Motor neuron (in vitro differentiated cells): ENCODE results near the gene NAA38. TPM values are rescaled to one million over a fixed set of nuclear protein-coding genes. Genes with fewer than 3 reads are reported as not detected.
A peak's percentile ranks its signal among the peaks of the same experiment; 100 is the strongest.

Experiments used
- ATAC-seq, 8 experiments: fragments of 200-7000 bp; cut with Tn5 transposase; replicated peaks in 6 of 8; 2 replicates each; pipeline ENCODE4 v1.8.0; 2021; ENCODE audit warnings: mild to moderate bottlenecking in 8 of 8, moderate library complexity in 8 of 8
- H3K27ac ChIP-seq, 2 donors: fragments of 250-450 bp; sonication (Bioruptor Pico); 2 replicates each; pipeline ENCODE4 v1.9.0; 2021; ENCODE audit warnings: antibody characterized with exemption in 2 of 2, mild to moderate bottlenecking in 2 of 2, moderate library complexity in 1 of 2
- H3K4me1 ChIP-seq, 2 donors: fragments of 250-450 bp; sonication (Bioruptor Pico); replicated peaks in 1 of 2; 2 replicates each; pipeline ENCODE4 v1.6.1; 2021; ENCODE audit warnings: antibody characterized with exemption in 2 of 2, mild to moderate bottlenecking in 2 of 2, moderate library complexity in 1 of 2
- H3K4me3 ChIP-seq, 5 donors: fragments of 250-450 bp; sonication (Bioruptor Pico); 2 replicates each; pipeline ENCODE4 v1.9.0; 2021; ENCODE audit warnings: antibody characterized with exemption in 5 of 5, mild to moderate bottlenecking in 5 of 5, moderate library complexity in 4 of 5
- WGBS, 10 experiments: fragments of 450-650 bp; shearing (Covaris generic); methylation state at CpG; one replicate each; pipeline ENCODE4 v1.0.0; 2022; 5-methylcytosine and 5-hydroxymethylcytosine counted together
- in situ Hi-C, 9 experiments: fragments of 400-800 bp; cut with MboI; loops; one replicate each; pipeline ENCODE4 v1.15.0; 2021; ENCODE audit warnings: low sequenced_read_pairs in 9 of 9, low pct_unique_long_range_greater_than_20kb in 2 of 9; ENCODE audit not compliant: unreplicated experiment in 9 of 9
- total RNA-seq, 8 experiments: library from RNA; unstranded; fragments of 300-600 nt; gene quantifications; 2 replicates each; pipeline versions ENCODE4 v1.2.3 to v1.2.4, GENCODE V29; 2022

The NAA38 gene
- total RNA-seq, 8 experiments from 2014 or later: 105 to 221 (median 145) TPM

DNA sequence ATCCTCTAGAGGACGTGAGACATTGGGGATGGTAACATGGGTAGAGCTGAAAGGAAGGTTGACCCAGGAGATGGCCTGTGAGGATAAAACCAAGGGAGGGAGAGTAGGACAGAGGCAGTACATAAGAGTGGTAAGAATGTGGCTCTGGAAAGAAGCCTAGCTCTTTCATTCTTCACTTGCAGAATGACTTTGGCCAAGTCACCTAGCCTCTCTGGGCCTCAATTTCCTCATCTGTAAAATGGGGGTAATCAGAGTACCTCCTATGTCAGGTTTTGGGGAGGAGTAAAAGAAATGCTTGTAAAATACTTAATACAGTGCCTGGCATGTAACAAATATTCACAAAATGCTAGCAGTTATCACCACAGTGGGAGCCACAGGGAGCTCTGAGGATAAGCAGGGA lies 16.5 kb downstream of the NAA38 start:
- H3K4me1 ChIP-seq: peaks cover 28 to 40% of the 10 kb centered on the region in 2 donors

DNA sequence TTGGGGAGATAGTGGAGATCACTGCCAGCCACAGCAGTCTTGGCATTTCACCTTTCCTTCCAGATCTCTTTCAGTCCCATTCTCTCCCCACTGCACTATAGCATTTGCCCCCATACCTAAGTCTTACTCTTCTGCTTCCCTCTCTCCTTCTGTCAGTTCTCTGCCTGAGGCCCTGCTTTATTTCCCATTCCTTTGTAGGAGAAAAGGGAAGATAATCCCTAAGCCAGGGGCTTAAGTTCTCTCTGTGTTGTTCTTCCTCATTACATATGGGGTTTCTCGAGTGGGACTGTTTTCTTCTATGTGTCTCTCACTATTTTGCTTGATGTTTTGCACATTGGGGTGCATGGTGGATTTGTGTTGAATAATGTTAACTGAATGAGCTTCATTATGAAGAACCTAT lies 16.9 kb downstream of the NAA38 start:
- H3K27ac ChIP-seq: peak overlapping the region in 1 of 2 donors; percentile 94
- in situ Hi-C loops: loop anchor here in 1 of 9 experiments (25.0 kb wide), 1 partner anchor 128 kb away; the partner anchor contains the start of genes DNAH2 and EFNB3
- no peak for ATAC-seq
- H3K4me1 ChIP-seq: peaks cover 28 to 39% of the 10 kb centered on the region in 2 donors
- 0 to 100% (median 62%) methylated on average over 1 of the region's 1 CpG; no CpG with 5 or more reads in 4 of the 10 experiments for WGBS, 10 experiments
- H3K4me3 ChIP-seq: peak overlapping the region in 1 of 5 donors; percentile 5

More for the DNA sequence above, 16.5 kb downstream of the NAA38 start:
- WGBS, 10 experiments: 60 to 100% (median 71%) methylated on average over 1 of the region's 1 CpG; no CpG with 5 or more reads in 5 of the 10 experiments
- Histone ChIP-seq H3K4me3 (peak overlapping the region; percentile 54 to 91 (median 71)), H3K27ac (peak overlapping the region; percentile 94)
- no peak for ATAC-seq
- in situ Hi-C loops: loop anchor here in 1 of 9 experiments (25.0 kb wide), 1 partner anchor 129 kb away; the partner anchor contains the start of genes DNAH2 and EFNB3

GRCh38 chr17:7839876-7840261 lies 17.5 kb downstream of the NAA38 start:
- ATAC-seq: no peak
- in situ Hi-C loops: loop anchor here in 1 of 9 experiments (25.0 kb wide), 1 partner anchor 128 kb away; the partner anchor contains the start of genes DNAH2 and EFNB3
- Histone ChIP-seq H3K27ac (peak overlapping the region; percentile 92 to 97), H3K4me1 (peaks cover 23 to 33% of the 10 kb centered on the region in 2 donors), H3K4me3 (peak overlapping the region in 1 of 5 donors; percentile 5)
- WGBS, 10 experiments: 80% methylated on average over 1 of the region's 2 CpGs; no CpG with 5 or more reads in 9 of the 10 experiments

DNA sequence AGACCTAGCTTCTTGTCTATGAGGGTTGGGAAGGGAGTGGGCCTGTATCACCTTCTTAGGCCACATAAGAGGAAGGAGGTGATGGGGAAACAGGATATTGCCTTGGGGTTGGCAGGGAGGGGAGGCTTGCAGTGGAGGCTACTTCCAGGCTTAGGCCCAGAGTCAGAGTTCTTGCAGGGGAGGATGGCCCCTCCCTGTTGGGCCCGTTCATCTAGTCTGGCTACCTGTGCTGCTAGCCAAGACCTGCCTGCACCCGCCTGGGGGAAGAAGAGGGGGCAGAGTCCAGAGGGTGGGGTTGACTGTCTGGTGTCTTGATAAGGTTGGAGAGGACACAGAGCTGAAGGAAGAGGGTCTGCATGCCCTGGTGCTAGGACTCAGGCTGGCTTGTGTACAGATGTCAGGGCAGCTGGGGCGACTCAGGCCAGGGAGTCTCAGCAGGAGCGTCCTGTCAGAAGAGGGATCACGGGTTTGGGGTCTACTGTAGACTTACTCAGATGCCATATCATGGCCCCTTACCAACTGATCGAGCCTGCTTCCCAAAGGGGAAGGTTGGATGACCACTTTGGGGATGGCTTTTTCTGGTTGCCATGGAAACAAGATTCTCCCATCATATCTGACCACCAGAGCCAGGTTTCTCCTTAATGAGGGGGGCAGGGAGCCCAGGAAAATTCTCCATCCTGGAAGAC lies 18.0 kb downstream of the NAA38 start:
- peak overlapping the region; percentile 92 to 97 for H3K27ac ChIP-seq

GRCh38 chr17:7838090-7839075 lies 19.0 kb downstream of the NAA38 start:
- in situ Hi-C loops: loop anchor here in 1 of 9 experiments (25.0 kb wide), 1 partner anchor 126 kb away; the partner anchor contains the start of genes DNAH2 and EFNB3
- Histone ChIP-seq H3K4me1 (peaks cover 25 to 35% of the 10 kb centered on the region in 2 donors), H3K4me3 (peak overlapping the region; percentile 40 to 66 (median 54)), H3K27ac (peak overlapping the region; percentile 92 to 97)
- no peak for ATAC-seq
- 10 to 90% (median 10%) methylated on average over 2 of the region's 12 CpGs; no CpG with 5 or more reads in 7 of the 10 experiments for WGBS, 10 experiments

More for the DNA sequence above, 18.0 kb downstream of the NAA38 start:
- Histone ChIP-seq H3K4me1 (peaks cover 23 to 33% of the 10 kb centered on the region in 2 donors), H3K4me3 (peak overlapping the region; percentile 31 to 44 (median 34))
- 0 to 90% (median 62%) methylated on average over 1 to 4 of the region's 6 CpGs; no CpG with 5 or more reads in 6 of the 10 experiments for WGBS, 10 experiments
- in situ Hi-C loops: loop anchor here in 1 of 9 experiments (25.0 kb wide), 1 partner anchor 127 kb away; the partner anchor contains the start of genes DNAH2 and EFNB3
- no peak for ATAC-seq

- peak overlapping the region; percentile 87 to 93 for H3K27ac ChIP-seq
- ATAC-seq: no peak
- peak overlapping the region; percentile 40 to 66 (median 54) for H3K4me3 ChIP-seq
- WGBS, 10 experiments: 0 to 10% (median 2%) methylated on average over 1 to 7 of the region's 8 CpGs; no CpG with 5 or more reads in 2 of the 10 experiments
- peaks cover 29 to 37% of the 10 kb centered on the region in 2 donors for H3K4me1 ChIP-seq
- in situ Hi-C loops: loop anchor here in 1 of 9 experiments (25.0 kb wide), 1 partner anchor 125 kb away; the partner anchor contains the start of genes DNAH2 and EFNB3
These were observed 19.8 kb downstream of the NAA38 start for GRCh38 chr17:7837408-7838088.

DNA sequence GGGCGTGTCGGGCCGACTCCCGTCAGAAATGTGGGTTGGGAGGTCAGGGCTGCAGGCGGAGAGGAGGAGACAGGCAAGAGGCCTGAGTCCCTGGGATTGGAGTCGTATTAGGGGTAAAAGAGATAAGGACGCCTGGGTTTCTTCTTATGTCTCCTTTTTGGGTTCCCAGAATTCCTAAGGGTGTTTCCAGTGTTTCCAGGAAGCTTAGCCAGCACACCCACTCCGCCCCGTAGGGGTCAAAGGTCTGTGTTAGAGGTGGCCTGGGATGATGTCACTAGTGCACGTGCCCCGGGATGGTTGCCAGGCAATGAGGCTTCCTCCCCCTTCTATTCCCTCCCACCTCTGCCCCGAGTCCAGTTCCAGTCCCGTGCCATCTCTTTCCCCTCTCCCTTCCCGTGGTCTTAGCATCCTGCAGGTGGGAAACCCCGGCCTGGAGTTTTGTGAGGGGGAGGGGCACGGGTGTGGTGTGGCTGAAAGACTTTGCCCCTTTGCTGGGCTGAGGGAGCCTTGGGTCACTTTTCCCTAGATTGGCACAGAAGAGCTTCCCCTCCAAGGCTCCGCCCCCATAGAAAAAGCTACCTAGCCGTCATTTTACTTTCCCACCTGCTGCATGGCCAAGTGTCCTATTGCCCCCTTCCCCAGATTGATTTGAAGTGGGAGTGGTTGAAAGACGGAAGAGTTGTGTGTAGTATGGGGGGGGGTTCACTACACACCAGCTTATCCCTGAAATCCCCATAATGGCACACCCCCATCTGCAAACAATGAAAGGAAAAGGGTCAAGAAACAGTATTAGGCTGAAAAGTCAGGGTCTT lies 20.6 kb downstream of the NAA38 start:
- Histone ChIP-seq H3K4me1 (peaks cover 29 to 37% of the 10 kb centered on the region in 2 donors), H3K27ac (peak overlapping the region; percentile 87 to 93)
- ATAC-seq: peak; percentile 4 to 21 (median 10)

DNA sequence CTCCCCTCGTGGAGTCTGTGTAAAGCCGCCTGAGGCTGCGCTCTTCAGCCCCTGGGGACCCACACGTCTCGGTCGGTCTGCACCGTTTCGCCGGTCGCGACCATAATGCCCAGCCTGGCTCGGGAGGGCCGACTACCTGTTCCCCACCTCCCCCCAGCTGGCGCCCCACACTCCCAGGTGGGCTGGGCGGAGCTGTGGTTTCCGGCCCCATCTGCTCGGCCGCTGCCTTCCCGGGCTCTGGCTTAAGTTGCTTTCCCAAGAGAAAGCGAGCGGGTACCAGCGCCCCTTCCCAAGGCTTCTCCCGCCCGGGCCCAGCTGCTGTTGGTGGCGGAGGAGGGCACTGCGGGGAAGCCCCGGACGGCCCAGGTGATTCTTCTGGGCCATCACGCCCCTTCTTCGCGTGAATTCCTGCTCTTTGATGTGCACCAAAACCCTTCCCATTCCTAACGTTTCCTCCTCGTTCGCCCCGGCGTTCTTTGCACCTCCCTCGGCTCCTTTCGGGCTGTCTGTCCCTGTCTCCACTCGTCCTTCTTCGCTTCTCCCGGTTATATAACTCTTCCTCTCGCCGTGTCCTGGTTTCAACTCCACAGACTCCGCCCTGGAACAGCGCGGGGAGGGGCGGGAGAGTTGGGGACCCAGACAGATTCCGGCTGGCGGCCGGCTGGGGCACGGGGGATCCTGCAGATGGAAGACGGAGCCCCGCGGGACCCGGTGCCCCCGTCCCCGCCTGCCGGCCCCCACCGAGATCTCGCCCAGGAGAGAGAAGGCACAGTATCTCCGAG lies 21.4 kb downstream of the NAA38 start:
- in situ Hi-C loops: loop anchor here in 1 of 9 experiments (25.0 kb wide), 1 partner anchor 124 kb away; the partner anchor contains the start of genes DNAH2 and EFNB3
- WGBS, 10 experiments: 0 to 1% (median 1%) methylated on average over 8 to 20 of the region's 61 CpGs; no CpG with 5 or more reads in 7 of the 10 experiments
- H3K4me3 ChIP-seq: peak overlapping the region; percentile 40 to 66 (median 54)
- ATAC-seq: peak; percentile 0 to 60 (median 1)
- H3K27ac ChIP-seq: peak overlapping the region; percentile 87 to 93
- H3K4me1 ChIP-seq: peaks cover 26 to 33% of the 10 kb centered on the region in 2 donors

More for the DNA sequence above, 20.6 kb downstream of the NAA38 start:
- WGBS, 10 experiments: 0 to 10% (median 0%) methylated on average over 1 to 6 of the region's 19 CpGs; no CpG with 5 or more reads in 4 of the 10 experiments
- H3K4me3 ChIP-seq: peak overlapping the region; percentile 40 to 66 (median 54)
- in situ Hi-C loops: loop anchor here in 1 of 9 experiments (25.0 kb wide), 1 partner anchor 125 kb away; the partner anchor contains the start of genes DNAH2 and EFNB3

GRCh38 chr17:7834957-7835813 lies 22.2 kb downstream of the NAA38 start:
- peaks cover 19 to 25% of the 10 kb centered on the region in 2 donors for H3K4me1 ChIP-seq
- peak; percentile 40 to 74 (median 66) for ATAC-seq
- in situ Hi-C loops: loop anchor here in 1 of 9 experiments (25.0 kb wide), 1 partner anchor 123 kb away; the partner anchor contains the start of genes DNAH2 and EFNB3
- peak overlapping the region; percentile 42 to 66 (median 54) for H3K4me3 ChIP-seq
- 0% methylated on average over 1 to 7 of the region's 69 CpGs; no CpG with 5 or more reads in 7 of the 10 experiments for WGBS, 10 experiments
- peak overlapping the region; percentile 67 to 68 for H3K27ac ChIP-seq
